ENCODE data around the gene ALG2. TPM values are rescaled to one million over a fixed set of nuclear protein-coding genes. Genes with fewer than 3 reads are reported as not detected.
"Not testable (repeated sequence)": the region's sequence is repeated elsewhere in the genome, so short reads cannot be mapped to it uniquely, and the experiment has no call there.

The ALG2 gene
- total RNA-seq, 2 experiments from 2014 or later = 18.1 to 19.9 TPM

GRCh38 chr9:99238331-99238730, 16.6 kb upstream of the ALG2 start:
- peaks cover 40% of the 10 kb centered on the region for H3K36me3 Mint-ChIP-seq (ENCODE audit: low read depth)
- H3K4me3 Mint-ChIP-seq = no peak overlapping the region
- Histone ChIP-seq H3K9me3 (ENCODE audit: control insufficient read depth in 1 of 2, insufficient read depth in 1 of 2, low read length in 2 of 2) (no peaks in the 10 kb centered on the region), H3K4me3 (ENCODE audit: low read length) (no peak overlapping the region), H3K27ac (ENCODE audit: low read depth in 1 of 2, low read length in 2 of 2) (no peak overlapping the region), H3K27me3 (ENCODE audit: control insufficient read depth in 1 of 2, insufficient read depth in 2 of 2, low read length in 2 of 2) (no peaks in the 10 kb centered on the region), H3K4me1 (ENCODE audit: insufficient read depth, low read length) (no peaks in the 10 kb centered on the region), H3K36me3 (ENCODE audit: insufficient read depth, low read length) (peaks cover 5% of the 10 kb centered on the region)
- no peaks in the 10 kb centered on the region for H3K9me3 Mint-ChIP-seq
- no peak for TF ChIP-seq CTCF (IDR thresholded peaks at IDR 0.05)
- intact Hi-C loops (cut with DNase I, micrococcal nuclease) = no loop called here
- no peak overlapping the region for H3K27ac Mint-ChIP-seq
- no peaks in the 10 kb centered on the region for H3K27me3 Mint-ChIP-seq
- DNase-seq (no peak), ATAC-seq (ENCODE audit: poor library complexity) (no peak)
- POLR2A ChIA-PET = no interaction called here
- peaks cover 13% of the 10 kb centered on the region for H3K4me1 Mint-ChIP-seq (ENCODE audit: low read depth)
- CTCF ChIA-PET = no interaction called here

GRCh38 chr9:99237849-99238248, 16.1 kb upstream of the ALG2 start:
- H3K27ac Mint-ChIP-seq; H3K9me3 Mint-ChIP-seq; CTCF ChIA-PET; H3K27ac ChIP-seq (ENCODE audit: low read depth in 1 of 2, low read length in 2 of 2); ATAC-seq (ENCODE audit: poor library complexity); DNase-seq; H3K4me1 ChIP-seq (ENCODE audit: insufficient read depth, low read length); H3K27me3 ChIP-seq (ENCODE audit: control insufficient read depth in 1 of 2, insufficient read depth in 2 of 2, low read length in 2 of 2); H3K9me3 ChIP-seq (ENCODE audit: control insufficient read depth in 1 of 2, insufficient read depth in 1 of 2, low read length in 2 of 2); intact Hi-C loops (cut with DNase I, micrococcal nuclease); H3K27me3 Mint-ChIP-seq; H3K4me3 Mint-ChIP-seq; POLR2A ChIA-PET; H3K36me3 ChIP-seq (ENCODE audit: insufficient read depth, low read length); H3K4me3 ChIP-seq (ENCODE audit: low read length): not testable (repeated sequence)
- Mint-ChIP-seq H3K4me1 (ENCODE audit: low read depth) (peaks cover 13% of the 10 kb centered on the region), H3K36me3 (ENCODE audit: low read depth) (peaks cover 42% of the 10 kb centered on the region)

- Mint-ChIP-seq H3K4me3 (no peak overlapping the region), H3K27me3 (no peaks in the 10 kb centered on the region), H3K36me3 (ENCODE audit: low read depth) (peaks cover 46% of the 10 kb centered on the region), H3K9me3 (no peaks in the 10 kb centered on the region), H3K27ac (no peak overlapping the region), H3K4me1 (ENCODE audit: low read depth) (peaks cover 13% of the 10 kb centered on the region)
- intact Hi-C loops (cut with DNase I, micrococcal nuclease) = no loop called here
- no peaks in the 10 kb centered on the region for H3K4me1 ChIP-seq (ENCODE audit: insufficient read depth, low read length)
- no peak for TF ChIP-seq CTCF (IDR thresholded peaks at IDR 0.05)
- no peak overlapping the region for H3K4me3 ChIP-seq (ENCODE audit: low read length)
- no peaks in the 10 kb centered on the region for H3K9me3 ChIP-seq (ENCODE audit: control insufficient read depth in 1 of 2, insufficient read depth in 1 of 2, low read length in 2 of 2)
- CTCF ChIA-PET = interaction anchor here (0.8 kb wide), 1 partner anchor 31 kb away, joined by 3 read pairs; no protein-coding TSS in a partner anchor
- DNase-seq (no peak), ATAC-seq (ENCODE audit: poor library complexity) (no peak)
- H3K27ac ChIP-seq (ENCODE audit: low read depth in 1 of 2, low read length in 2 of 2) = no peak overlapping the region
- peaks cover 14% of the 10 kb centered on the region for H3K36me3 ChIP-seq (ENCODE audit: insufficient read depth, low read length)
- POLR2A ChIA-PET = no interaction called here
- no peaks in the 10 kb centered on the region for H3K27me3 ChIP-seq (ENCODE audit: control insufficient read depth in 1 of 2, insufficient read depth in 2 of 2, low read length in 2 of 2)
Observed at GRCh38 chr9:99237356-99237755, 15.6 kb upstream of the ALG2 start.

- ATAC-seq (ENCODE audit: poor library complexity) (peak; percentile 55), DNase-seq (peak in 2 of 14 experiments; percentile 25 to 29)
- intact Hi-C loops (cut with DNase I, micrococcal nuclease) = no loop called here
- Histone ChIP-seq H3K27me3 (ENCODE audit: control insufficient read depth in 1 of 2, insufficient read depth in 2 of 2, low read length in 2 of 2) (no peaks in the 10 kb centered on the region), H3K4me1 (ENCODE audit: insufficient read depth, low read length) (no peaks in the 10 kb centered on the region), H3K27ac (ENCODE audit: low read depth in 1 of 2, low read length in 2 of 2) (no peak overlapping the region), H3K36me3 (ENCODE audit: insufficient read depth, low read length) (peaks cover 24% of the 10 kb centered on the region), H3K4me3 (ENCODE audit: low read length) (no peak overlapping the region), H3K9me3 (ENCODE audit: control insufficient read depth in 1 of 2, insufficient read depth in 1 of 2, low read length in 2 of 2) (no peaks in the 10 kb centered on the region)
- ChIA-PET CTCF (no interaction called here), POLR2A (no interaction called here)
- Mint-ChIP-seq H3K4me3 (no peak overlapping the region), H3K27me3 (no peaks in the 10 kb centered on the region), H3K4me1 (ENCODE audit: low read depth) (peaks cover 13% of the 10 kb centered on the region), H3K27ac (peak overlapping the region; percentile 47), H3K9me3 (no peaks in the 10 kb centered on the region), H3K36me3 (ENCODE audit: low read depth) (peaks cover 58% of the 10 kb centered on the region)
- TF ChIP-seq CTCF (IDR thresholded peaks at IDR 0.05) = no peak
Observed at GRCh38 chr9:99235926-99236634, 14.3 kb upstream of the ALG2 start.

Measured in CD4-positive, alpha-beta T cell (primary cell).